ENCODE measurements around the gene RIN2.

DNA sequence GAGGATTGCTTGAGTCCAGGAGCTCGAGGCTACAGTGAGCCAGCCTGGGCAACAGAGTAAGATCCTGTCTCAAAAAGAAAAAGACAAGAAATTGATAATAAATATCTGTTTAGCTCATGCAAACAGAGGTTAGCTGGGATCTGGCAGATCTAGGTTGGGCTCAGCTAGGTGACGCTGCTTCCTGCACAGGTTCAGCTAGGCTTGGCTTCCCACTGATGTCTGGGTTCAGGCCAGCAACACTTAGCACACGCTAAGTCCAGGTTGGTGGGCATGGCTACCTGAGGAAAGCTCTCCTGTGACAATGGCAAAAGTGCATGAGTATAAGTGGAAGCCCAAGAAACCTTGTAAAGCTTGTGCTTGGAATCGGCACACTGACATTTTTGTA, 48.7 kb downstream of the RIN2 start:
- no peak for TF ChIP-seq POLR2AphosphoS5 (IDR thresholded peaks at IDR 0.05; ENCODE audit: low read depth, low read length)
- no peak for TF ChIP-seq CTCF (IDR thresholded peaks at IDR 0.05 in 2 of 3, conservative IDR thresholded peaks at IDR 0.05 in 1 of 3; ENCODE audit: borderline replicate concordance in 1 of 3, insufficient read depth in 1 of 3, low read depth in 2 of 3, low read length in 2 of 3)
- no peak for TF ChIP-seq EZH2phosphoT487 (IDR thresholded peaks at IDR 0.05; ENCODE audit: borderline replicate concordance)
- TF ChIP-seq RAD21 (IDR thresholded peaks at IDR 0.05; ENCODE audit: low read depth), result no peak
- no peak for TF ChIP-seq POLR2A (IDR thresholded peaks at IDR 0.05; ENCODE audit: borderline replicate concordance, extremely low read depth, insufficient read depth, insufficient read length)
- TF ChIP-seq REST (IDR thresholded peaks at IDR 0.05; ENCODE audit: low read depth), result no peak
- no peak for TF ChIP-seq SRF (IDR thresholded peaks at IDR 0.05; ENCODE audit: low read depth)
- TF ChIP-seq, protein P1, sequence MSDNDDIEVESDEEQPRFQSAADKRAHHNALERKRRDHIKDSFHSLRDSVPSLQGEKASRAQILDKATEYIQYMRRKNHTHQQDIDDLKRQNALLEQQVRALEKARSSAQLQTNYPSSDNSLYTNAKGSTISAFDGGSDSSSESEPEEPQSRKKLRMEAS (IDR thresholded peaks at IDR 0.05), result no peak
- no peak for TF ChIP-seq ZNF274 (IDR thresholded peaks at IDR 0.05; ENCODE audit: low read depth, low read length)
- TF ChIP-seq CEBPB (IDR thresholded peaks at IDR 0.05; ENCODE audit: low read depth), result no peak
- no peak for TF ChIP-seq JUND (IDR thresholded peaks at IDR 0.05)
- no peak for TF ChIP-seq SIN3A (IDR thresholded peaks at IDR 0.05; ENCODE audit: low read depth)
- TF ChIP-seq YY1 (IDR thresholded peaks at IDR 0.05; ENCODE audit: extremely low read depth, insufficient replicate concordance, low read depth, low read length), result no peak
- no peak for TF ChIP-seq EGR1 (IDR thresholded peaks at IDR 0.05; ENCODE audit: low read depth)

All from HCT116 (cell line).